Upper lobe of left lung (tissue), 6 donors: ENCODE measurements around the gene SLC9A4. TPM values are rescaled to one million over a fixed set of nuclear protein-coding genes. Genes with fewer than 3 reads are reported as not detected.
"Not testable (repeated sequence)": the region's sequence is repeated elsewhere in the genome, so short reads cannot be mapped to it uniquely, and the experiment has no call there.

Experiments
- ATAC-seq, 2 donors: fragments of 200-7000 bp; cut with Tn5 transposase; one replicate each; pipeline ENCODE4 v1.9.1; 2022; ENCODE audit warnings: mild to moderate bottlenecking in 2 of 2, moderate library complexity in 2 of 2; ENCODE audit not compliant: low FRiP score in 2 of 2
- DNase-seq, 2 donors: peaks; one replicate each; pipeline ENCODE4 v3.0.0-alpha.2; 2019 to 2020
- H3K27ac ChIP-seq, 4 donors: fragments of 200-600 bp; sonication (generic); one replicate each; pipeline ENCODE4 v1.5.1; 2016 to 2019
- H3K27me3 ChIP-seq, 4 donors: fragments of 200-600 bp; sonication (generic); one replicate each; pipeline ENCODE4 v1.5.1; 2017 to 2019
- H3K36me3 ChIP-seq, 4 donors: fragments of 200-600 bp; sonication (generic); one replicate each; pipeline ENCODE4 v1.5.1; 2016 to 2019
- H3K4me1 ChIP-seq, 4 donors: fragments of 200-600 bp; sonication (generic); one replicate each; pipeline ENCODE4 v1.5.1; 2018 to 2019
- H3K4me3 ChIP-seq, 4 donors: fragments of 200-600 bp; sonication (generic); one replicate each; pipeline ENCODE4 v1.5.1; 2017 to 2019; ENCODE audit warnings: mild to moderate bottlenecking in 2 of 4, moderate library complexity in 1 of 4
- H3K9me3 ChIP-seq, 4 donors: fragments of 200-600 bp; sonication (generic); one replicate each; pipeline ENCODE4 v1.5.1; 2018 to 2019
- CTCF ChIP-seq, 6 experiments: fragments of 450-650 bp in 4 of 6; fragments of 200-600 bp in 2 of 6; sonication (generic) in 2 of 6; IDR thresholded peaks; one replicate each; pipeline ENCODE4 v1.5.1; 2016 to 2019; ENCODE audit warnings: antibody characterized with exemption in 6 of 6
- EP300 ChIP-seq, 4 donors: sonication (generic); formaldehyde crosslinking; IDR thresholded peaks; one replicate each; pipeline ENCODE4 v1.5.1; 2017; ENCODE audit warnings: antibody characterized with exemption in 4 of 4, control low read depth in 2 of 4
- POLR2A ChIP-seq, 4 donors: fragments of 450-650 bp; IDR thresholded peaks; one replicate each; pipeline ENCODE4 v1.5.1; 2016 to 2017; ENCODE audit warnings: antibody characterized with exemption in 4 of 4, mild to moderate bottlenecking in 2 of 4
- POLR2AphosphoS5 ChIP-seq, 2 donors: sonication (generic); formaldehyde crosslinking; IDR thresholded peaks; one replicate each; pipeline ENCODE4 v1.5.1; 2017; ENCODE audit warnings: antibody characterized with exemption in 2 of 2
- WGBS, 2 donors: methylation state at CpG; one replicate each; pipeline ENCODE4 v1.1.5; 2017 to 2018; 5-methylcytosine and 5-hydroxymethylcytosine counted together
- total RNA-seq, 6 donors: library from RNA; depleted of rRNA in 4 of 6; stranded (reverse); fragments of >200 nt in 4 of 6; gene quantifications; one replicate each; pipeline versions ENCODE4 v1.1.0 to v1.2.1, GENCODE V29; 2016 to 2021
- donor health status: DM: no; HTN: no; CAD: no; lungs with moderate emphysema.
- donor health status: DM: no; HTN: yes; CAD: no; lungs with severe emphysema.

Gene SLC9A4
- total RNA-seq, 6 donors from 2014 or later = not detected

DNA sequence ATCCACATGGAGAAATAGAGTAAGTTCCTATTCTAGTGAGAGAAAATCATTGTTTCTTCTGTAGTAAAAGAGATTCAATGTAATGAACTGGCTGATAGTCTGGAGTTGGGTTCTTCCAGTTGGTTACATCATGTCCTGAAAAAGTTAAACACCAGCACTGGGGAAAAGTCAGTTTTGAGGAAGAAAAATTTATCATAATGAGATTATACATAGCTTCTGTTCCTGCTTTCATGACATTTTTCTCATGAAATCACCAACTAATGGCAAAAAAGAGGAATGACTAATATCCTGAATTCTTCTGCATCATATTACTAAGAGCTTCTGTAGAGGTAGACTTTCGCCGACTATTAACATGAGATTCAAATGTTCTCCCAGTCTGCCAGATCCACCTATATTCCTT, 77.1 kb downstream of the SLC9A4 start:
- DNase-seq = no peak
- WGBS, 2 donors = 95 to 97% methylated on average over 2 of the region's 2 CpGs
- no peaks in the 10 kb centered on the region for H3K36me3 ChIP-seq

GRCh38 chr2:102551329-102552096, 78.5 kb downstream of the SLC9A4 start:
- H3K4me1 ChIP-seq = no peaks in the 10 kb centered on the region
- H3K27me3 ChIP-seq = no peaks in the 10 kb centered on the region
- no peak for ATAC-seq
- H3K4me3 ChIP-seq = no peak overlapping the region
- 80 to 84% methylated on average over 2 of the region's 2 CpGs for WGBS, 2 donors
- no peak for DNase-seq
- H3K36me3 ChIP-seq = no peaks in the 10 kb centered on the region
- H3K27ac ChIP-seq = no peak overlapping the region
- H3K9me3 ChIP-seq = peaks cover 4 to 11% (median 7%) of the 10 kb centered on the region in 4 donors
- no peak for TF ChIP-seq POLR2AphosphoS5 (IDR thresholded peaks at IDR 0.05)

More for the DNA sequence above, 77.1 kb downstream of the SLC9A4 start:
- Histone ChIP-seq H3K27ac (no peak overlapping the region), H3K27me3 (no peaks in the 10 kb centered on the region), H3K4me1 (no peaks in the 10 kb centered on the region), H3K9me3 (peaks cover 4 to 11% (median 7%) of the 10 kb centered on the region in 4 donors), H3K4me3 (no peak overlapping the region)
- no peak for ATAC-seq
- TF ChIP-seq POLR2AphosphoS5 (IDR thresholded peaks at IDR 0.05) = no peak
- no peak for TF ChIP-seq CTCF (IDR thresholded peaks at IDR 0.05)
- TF ChIP-seq EP300 (IDR thresholded peaks at IDR 0.05) = no peak
- TF ChIP-seq POLR2A (IDR thresholded peaks at IDR 0.05) = no peak

DNA sequence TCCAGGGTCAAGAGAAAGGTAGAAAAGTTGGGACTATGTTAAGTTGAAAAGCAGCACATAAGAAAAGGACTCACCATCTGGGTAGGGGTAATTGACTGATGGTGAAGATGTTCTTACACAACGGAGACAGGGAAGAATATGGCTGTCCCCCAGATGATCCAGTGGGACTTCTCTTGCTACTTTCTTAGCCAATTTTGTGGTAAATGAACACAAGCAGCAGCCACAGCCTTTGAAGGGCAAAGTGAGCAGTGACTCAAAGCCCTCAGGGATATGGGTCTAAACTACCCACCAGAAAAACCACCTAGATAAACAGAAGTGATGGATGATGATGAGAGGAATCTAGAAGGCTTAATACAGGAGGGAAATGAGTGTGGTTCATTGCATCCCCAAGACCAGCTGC, 80.6 kb downstream of the SLC9A4 start:
- H3K36me3 ChIP-seq = no peaks in the 10 kb centered on the region
- peaks cover 3 to 7% (median 5%) of the 10 kb centered on the region in 4 donors for H3K9me3 ChIP-seq
- no peak for DNase-seq
- H3K27me3 ChIP-seq = no peaks in the 10 kb centered on the region
- H3K4me3 ChIP-seq = no peak overlapping the region
- 0 to 32% methylated on average over 1 of the region's 1 CpG for WGBS, 2 donors
- no peak overlapping the region for H3K27ac ChIP-seq
- no peak for TF ChIP-seq CTCF (IDR thresholded peaks at IDR 0.05)
- no peak for TF ChIP-seq EP300 (IDR thresholded peaks at IDR 0.05)
- no peak for TF ChIP-seq POLR2A (IDR thresholded peaks at IDR 0.05)
- TF ChIP-seq POLR2AphosphoS5 (IDR thresholded peaks at IDR 0.05) = no peak
- ATAC-seq = no peak
- H3K4me1 ChIP-seq = no peaks in the 10 kb centered on the region

DNA sequence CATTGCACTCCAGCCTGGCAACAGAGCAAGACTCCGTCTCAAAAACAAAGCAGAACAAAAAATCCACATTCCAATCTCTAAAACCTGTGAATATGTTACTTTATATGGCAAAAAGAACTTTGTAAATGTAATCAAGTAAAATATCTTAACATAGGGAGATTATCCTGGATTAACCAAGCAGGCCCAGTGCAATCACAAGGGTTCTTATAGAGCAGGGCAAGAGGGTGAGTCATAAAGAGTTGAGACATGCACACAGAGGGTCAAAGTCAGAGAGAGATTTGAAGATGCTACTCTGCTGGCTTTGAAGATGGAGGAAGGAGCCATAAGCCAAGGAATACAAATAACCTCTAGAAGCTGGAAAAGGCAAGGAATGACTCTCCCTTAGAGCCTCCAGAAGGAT, 85.4 kb downstream of the SLC9A4 start:
- WGBS, 2 donors = 84 to 100% methylated on average over 1 of the region's 1 CpG
- H3K4me3 ChIP-seq = no peak overlapping the region
- no peak for TF ChIP-seq POLR2A (IDR thresholded peaks at IDR 0.05)
- no peak for TF ChIP-seq CTCF (IDR thresholded peaks at IDR 0.05)
- TF ChIP-seq EP300 (IDR thresholded peaks at IDR 0.05) = no peak
- no peak for TF ChIP-seq POLR2AphosphoS5 (IDR thresholded peaks at IDR 0.05)
- no peak overlapping the region for H3K27ac ChIP-seq
- no peak for DNase-seq
- H3K9me3 ChIP-seq = no peaks in the 10 kb centered on the region
- no peaks in the 10 kb centered on the region for H3K4me1 ChIP-seq
- H3K36me3 ChIP-seq = no peaks in the 10 kb centered on the region
- no peaks in the 10 kb centered on the region for H3K27me3 ChIP-seq
- no peak for ATAC-seq

GRCh38 chr2:102562542-102562941, 89.5 kb downstream of the SLC9A4 start:
- not testable (repeated sequence) for H3K4me3 ChIP-seq, H3K27ac ChIP-seq, H3K9me3 ChIP-seq, H3K36me3 ChIP-seq, H3K4me1 ChIP-seq, H3K27me3 ChIP-seq, ATAC-seq, DNase-seq
- WGBS, 2 donors = 89 to 100% methylated on average over 1 of the region's 1 CpG

GRCh38 chr2:102575888-102576287, 102.9 kb downstream of the SLC9A4 start:
- no peak for ATAC-seq

More at GRCh38 chr2:102575888-102576287, 102.9 kb downstream of the SLC9A4 start:
- Histone ChIP-seq H3K4me1 (no peaks in the 10 kb centered on the region), H3K4me3 (no peak overlapping the region), H3K9me3 (no peaks in the 10 kb centered on the region), H3K27me3 (no peaks in the 10 kb centered on the region), H3K36me3 (no peaks in the 10 kb centered on the region), H3K27ac (no peak overlapping the region)
- DNase-seq = no peak
- 94 to 97% methylated on average over 1 of the region's 1 CpG for WGBS, 2 donors
- no peak for TF ChIP-seq POLR2AphosphoS5 (IDR thresholded peaks at IDR 0.05)
- no peak for TF ChIP-seq EP300 (IDR thresholded peaks at IDR 0.05)
